SK-N-SH (cell line): ENCODE results near the gene OPCML.
"Not testable (repeated sequence)": the region's sequence is repeated elsewhere in the genome, so short reads cannot be mapped to it uniquely, and the experiment has no call there.

Experiments used
- CTCF ChIP-seq: fragments of 200-600 bp; sonication (generic); IDR thresholded peaks from 2 replicates; pipeline ENCODE4 v1.6.1; 2017; ENCODE audit warnings: antibody characterized with exemption, mild to moderate bottlenecking, moderate library complexity
- EZH2phosphoT487 ChIP-seq: fragments of 200-600 bp; sonication (generic); IDR thresholded peaks from 2 replicates; pipeline ENCODE4 v1.6.1; 2017; ENCODE audit warnings: low read depth, mixed run types, mild to moderate bottlenecking, antibody characterized with exemption, moderate library complexity, borderline replicate concordance
- GABPA ChIP-seq: IDR thresholded peaks from 2 replicates; pipeline ENCODE4 v1.4.0; 2012; ENCODE audit warnings: low read depth, mild to moderate bottlenecking
- JUND ChIP-seq: IDR thresholded peaks from 2 replicates; pipeline ENCODE4 v1.4.0; 2012
- MAX ChIP-seq: IDR thresholded peaks from 2 replicates; pipeline ENCODE4 v1.4.0; 2012; ENCODE audit warnings: low read depth
- POLR2AphosphoS5 ChIP-seq: IDR thresholded peaks from 2 replicates; pipeline ENCODE4 v1.6.1; 2012; ENCODE audit warnings: low read depth, low read length
- RAD21 ChIP-seq: IDR thresholded peaks from 2 replicates; pipeline ENCODE4 v1.6.1; 2012; ENCODE audit warnings: mild to moderate bottlenecking, low read length
- RCOR1 ChIP-seq: fragments of 150-350 bp; IDR thresholded peaks from 2 replicates; pipeline ENCODE4 v1.6.1; 2017; ENCODE audit warnings: antibody characterized with exemption, low read length
- SIN3A ChIP-seq: IDR thresholded peaks from 2 replicates; pipeline ENCODE4 v1.6.1; 2012; ENCODE audit warnings: low read depth, mild to moderate bottlenecking, low read length, moderate library complexity, borderline replicate concordance
- TAF1 ChIP-seq: IDR thresholded peaks from 2 replicates; pipeline ENCODE4 v1.6.1; 2012; ENCODE audit warnings: low read depth, mild to moderate bottlenecking, low read length, moderate library complexity, borderline replicate concordance
- TCF12 ChIP-seq: IDR thresholded peaks from 2 replicates; pipeline ENCODE4 v1.4.0; 2012
- USF1 ChIP-seq: IDR thresholded peaks from 2 replicates; pipeline ENCODE4 v1.4.0; 2012; ENCODE audit warnings: low read depth, borderline replicate concordance
- TF ChIP-seq, protein P1 (sequence below): IDR thresholded peaks from 2 replicates; pipeline ENCODE4 v1.6.1; 2012; ENCODE audit warnings: mild to moderate bottlenecking, low read depth, low read length, moderate library complexity
- TF ChIP-seq, protein P2 (sequence below): fragments of 150-350 bp; IDR thresholded peaks from 2 replicates; pipeline ENCODE4 v1.6.1; 2017; ENCODE audit warnings: antibody characterized with exemption, low read length, low read depth, borderline replicate concordance

- not testable (repeated sequence) for TF ChIP-seq CTCF, TCF12, GABPA, MAX, RCOR1, RAD21, POLR2AphosphoS5, SIN3A, EZH2phosphoT487, JUND, TAF1, USF1
- TF ChIP-seq, protein P1, sequence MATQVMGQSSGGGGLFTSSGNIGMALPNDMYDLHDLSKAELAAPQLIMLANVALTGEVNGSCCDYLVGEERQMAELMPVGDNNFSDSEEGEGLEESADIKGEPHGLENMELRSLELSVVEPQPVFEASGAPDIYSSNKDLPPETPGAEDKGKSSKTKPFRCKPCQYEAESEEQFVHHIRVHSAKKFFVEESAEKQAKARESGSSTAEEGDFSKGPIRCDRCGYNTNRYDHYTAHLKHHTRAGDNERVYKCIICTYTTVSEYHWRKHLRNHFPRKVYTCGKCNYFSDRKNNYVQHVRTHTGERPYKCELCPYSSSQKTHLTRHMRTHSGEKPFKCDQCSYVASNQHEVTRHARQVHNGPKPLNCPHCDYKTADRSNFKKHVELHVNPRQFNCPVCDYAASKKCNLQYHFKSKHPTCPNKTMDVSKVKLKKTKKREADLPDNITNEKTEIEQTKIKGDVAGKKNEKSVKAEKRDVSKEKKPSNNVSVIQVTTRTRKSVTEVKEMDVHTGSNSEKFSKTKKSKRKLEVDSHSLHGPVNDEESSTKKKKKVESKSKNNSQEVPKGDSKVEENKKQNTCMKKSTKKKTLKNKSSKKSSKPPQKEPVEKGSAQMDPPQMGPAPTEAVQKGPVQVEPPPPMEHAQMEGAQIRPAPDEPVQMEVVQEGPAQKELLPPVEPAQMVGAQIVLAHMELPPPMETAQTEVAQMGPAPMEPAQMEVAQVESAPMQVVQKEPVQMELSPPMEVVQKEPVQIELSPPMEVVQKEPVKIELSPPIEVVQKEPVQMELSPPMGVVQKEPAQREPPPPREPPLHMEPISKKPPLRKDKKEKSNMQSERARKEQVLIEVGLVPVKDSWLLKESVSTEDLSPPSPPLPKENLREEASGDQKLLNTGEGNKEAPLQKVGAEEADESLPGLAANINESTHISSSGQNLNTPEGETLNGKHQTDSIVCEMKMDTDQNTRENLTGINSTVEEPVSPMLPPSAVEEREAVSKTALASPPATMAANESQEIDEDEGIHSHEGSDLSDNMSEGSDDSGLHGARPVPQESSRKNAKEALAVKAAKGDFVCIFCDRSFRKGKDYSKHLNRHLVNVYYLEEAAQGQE: not testable (repeated sequence)
- TF ChIP-seq, protein P2, sequence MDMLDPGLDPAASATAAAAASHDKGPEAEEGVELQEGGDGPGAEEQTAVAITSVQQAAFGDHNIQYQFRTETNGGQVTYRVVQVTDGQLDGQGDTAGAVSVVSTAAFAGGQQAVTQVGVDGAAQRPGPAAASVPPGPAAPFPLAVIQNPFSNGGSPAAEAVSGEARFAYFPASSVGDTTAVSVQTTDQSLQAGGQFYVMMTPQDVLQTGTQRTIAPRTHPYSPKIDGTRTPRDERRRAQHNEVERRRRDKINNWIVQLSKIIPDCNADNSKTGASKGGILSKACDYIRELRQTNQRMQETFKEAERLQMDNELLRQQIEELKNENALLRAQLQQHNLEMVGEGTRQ: not testable (repeated sequence)
Observed at GRCh38 chr11:132370114-132370513, 1162.2 kb downstream of the OPCML start.
